HEK293 (cell line): ENCODE results near the gene ZNF830.

Source experiments
- CTCF ChIA-PET: fragments of 350-600 bp; formaldehyde crosslinking; extraction: SDS; loops from one replicate; lab custom pipeline; 2021; ENCODE audit warnings: antibody characterized with exemption; lab: Yijun Ruan, JAX
- POLR2A ChIA-PET: fragments of 300-600 bp; formaldehyde crosslinking; extraction: SDS; loops from one replicate; lab custom pipeline; 2020; ENCODE audit warnings: antibody characterized with exemption, inconsistent platforms; lab: Yijun Ruan, JAX
- H3K27ac ChIP-seq: fragments of 200-500 bp; sonication (Bioruptor generic); 2 replicates; pipeline ENCODE4 v1.5.1; 2014; ENCODE audit warnings: low read depth, low read length, control low read depth, inconsistent platforms; ENCODE audit errors: extremely low read depth
- H3K36me3 ChIP-seq, 2 experiments: fragments of 200-500 bp in 1 of 2; sonication (Bioruptor generic) in 1 of 2; 1 replicate in 1 of 2; 2 replicates in 1 of 2; pipeline ENCODE4 v1.5.1; 2014 to 2017; ENCODE audit warnings: inconsistent platforms in 2 of 2, low read length in 2 of 2; ENCODE audit not compliant: control insufficient read depth in 2 of 2, insufficient read depth in 1 of 2
- H3K4me1 ChIP-seq: fragments of 200-500 bp; sonication (Bioruptor generic); 2 replicates; pipeline ENCODE4 v1.5.1; 2014; ENCODE audit warnings: mild to moderate bottlenecking, low read length, inconsistent platforms; ENCODE audit not compliant: control insufficient read depth, insufficient read depth
- H3K4me3 ChIP-seq: 2 replicates; pipeline ENCODE4 v1.5.1; 2011; ENCODE audit warnings: low read depth, mild to moderate bottlenecking, control low read depth, low read length, moderate library complexity
- H3K9me3 ChIP-seq: fragments of 200-500 bp; sonication (Bioruptor generic); 2 replicates; pipeline ENCODE4 v1.5.1; 2014; ENCODE audit warnings: low read depth, low read length, inconsistent platforms; ENCODE audit not compliant: control insufficient read depth, insufficient read depth
- ATF2 ChIP-seq: fragments of 450-650 bp; formaldehyde crosslinking; IDR thresholded peaks from 2 replicates; pipeline ENCODE4 v1.5.1; 2016; ENCODE audit warnings: missing biosample characterization, missing genetic modification characterization, low read depth
- CTCF ChIP-seq: fragments of 450-650 bp; formaldehyde crosslinking; IDR thresholded peaks from 2 replicates; pipeline ENCODE4 v1.5.1; 2016; ENCODE audit warnings: missing biosample characterization, missing genetic modification characterization
- GLIS1 ChIP-seq: fragments of 450-650 bp; formaldehyde crosslinking; IDR thresholded peaks from 2 replicates; pipeline ENCODE4 v1.5.1; 2016; ENCODE audit warnings: missing biosample characterization, missing genetic modification characterization
- KLF1 ChIP-seq: fragments of 450-650 bp; formaldehyde crosslinking; IDR thresholded peaks from 2 replicates; pipeline ENCODE4 v1.5.1; 2016; ENCODE audit warnings: missing biosample characterization, missing genetic modification characterization
- KLF8 ChIP-seq: fragments of 450-650 bp; formaldehyde crosslinking; IDR thresholded peaks from 2 replicates; pipeline ENCODE4 v1.5.1; 2016; ENCODE audit warnings: missing biosample characterization, missing genetic modification characterization
- MYNN ChIP-seq: fragments of 450-650 bp; formaldehyde crosslinking; IDR thresholded peaks from 2 replicates; pipeline ENCODE4 v1.5.1; 2016; ENCODE audit warnings: missing biosample characterization, missing genetic modification characterization, borderline replicate concordance
- REPIN1 ChIP-seq: fragments of 450-650 bp; formaldehyde crosslinking; IDR thresholded peaks from 2 replicates; pipeline ENCODE4 v1.5.1; 2017; ENCODE audit warnings: missing biosample characterization, missing genetic modification characterization, low read depth
- SETDB1 ChIP-seq: IDR thresholded peaks from one replicate; pipeline ENCODE4 v1.6.1; 2017; ENCODE audit warnings: mild to moderate bottlenecking, low read length, moderate library complexity, mixed read lengths; ENCODE audit not compliant: insufficient read length
- SP7 ChIP-seq: fragments of 450-650 bp; formaldehyde crosslinking; IDR thresholded peaks from 2 replicates; pipeline ENCODE4 v1.5.1; 2016; ENCODE audit warnings: missing biosample characterization, missing genetic modification characterization
- TRIM28 ChIP-seq: IDR thresholded peaks from 2 replicates; pipeline ENCODE4 v1.6.1; 2011; ENCODE audit warnings: low read length, control low read depth, borderline replicate concordance
- ZBTB11 ChIP-seq: fragments of 450-650 bp; formaldehyde crosslinking; conservative IDR thresholded peaks from 2 replicates; pipeline ENCODE4 v1.5.1; 2016; ENCODE audit warnings: low read depth, missing biosample characterization, missing genetic modification characterization
- ZIC2 ChIP-seq: fragments of 450-650 bp; formaldehyde crosslinking; IDR thresholded peaks from 2 replicates; pipeline ENCODE4 v1.5.1; 2016; ENCODE audit warnings: missing biosample characterization, missing genetic modification characterization
- ZNF155 ChIP-seq: fragments of 450-650 bp; formaldehyde crosslinking; IDR thresholded peaks from 2 replicates; pipeline ENCODE4 v1.5.1; 2016; ENCODE audit warnings: missing biosample characterization, missing genetic modification characterization
- ZNF157 ChIP-seq: fragments of 450-650 bp; formaldehyde crosslinking; IDR thresholded peaks from 2 replicates; pipeline ENCODE4 v1.5.1; 2016; ENCODE audit warnings: missing biosample characterization, missing genetic modification characterization
- ZNF184 ChIP-seq: fragments of 450-650 bp; IDR thresholded peaks from 2 replicates; pipeline ENCODE4 v1.5.1; 2018; ENCODE audit warnings: missing biosample characterization, mild to moderate bottlenecking, missing genetic modification characterization
- ZNF324 ChIP-seq: fragments of 450-650 bp; formaldehyde crosslinking; IDR thresholded peaks from 2 replicates; pipeline ENCODE4 v1.5.1; 2016; ENCODE audit warnings: missing biosample characterization, missing genetic modification characterization
- ZNF513 ChIP-seq: fragments of 450-650 bp; IDR thresholded peaks from 2 replicates; pipeline ENCODE4 v1.5.1; 2018; ENCODE audit warnings: missing biosample characterization, missing genetic modification characterization
- ZNF561 ChIP-seq: fragments of 450-650 bp; IDR thresholded peaks from 2 replicates; pipeline ENCODE4 v1.5.1; 2018; ENCODE audit warnings: missing biosample characterization, missing genetic modification characterization, borderline replicate concordance
- ZNF585B ChIP-seq: fragments of 450-650 bp; formaldehyde crosslinking; IDR thresholded peaks from 2 replicates; pipeline ENCODE4 v1.5.1; 2016; ENCODE audit warnings: missing biosample characterization, missing genetic modification characterization
- ZNF629 ChIP-seq: fragments of 450-650 bp; formaldehyde crosslinking; IDR thresholded peaks from 2 replicates; pipeline ENCODE4 v1.5.1; 2017; ENCODE audit warnings: missing biosample characterization, missing genetic modification characterization
- ZNF660 ChIP-seq: fragments of 450-650 bp; IDR thresholded peaks from 2 replicates; pipeline ENCODE4 v1.5.1; 2018; ENCODE audit warnings: missing biosample characterization, mild to moderate bottlenecking, missing genetic modification characterization
- ZNF76 ChIP-seq: fragments of 450-650 bp; formaldehyde crosslinking; IDR thresholded peaks from 2 replicates; pipeline ENCODE4; 2016; ENCODE audit warnings: low read depth, missing biosample characterization, missing genetic modification characterization, borderline replicate concordance
- ZNF768 ChIP-seq: fragments of 450-650 bp; formaldehyde crosslinking; IDR thresholded peaks from 2 replicates; pipeline ENCODE4 v1.5.1; 2018; ENCODE audit warnings: missing biosample characterization, mild to moderate bottlenecking, missing genetic modification characterization
- TF ChIP-seq, protein P1 (sequence below): fragments of 450-650 bp; formaldehyde crosslinking; IDR thresholded peaks from 2 replicates; pipeline ENCODE4 v1.5.1; 2016; ENCODE audit warnings: missing biosample characterization, missing genetic modification characterization
- TF ChIP-seq, protein P2 (sequence below): fragments of 450-650 bp; formaldehyde crosslinking; IDR thresholded peaks from 2 replicates; pipeline ENCODE4 v1.5.1; 2016; ENCODE audit warnings: missing biosample characterization, missing genetic modification characterization

ZNF830 gene

DNA sequence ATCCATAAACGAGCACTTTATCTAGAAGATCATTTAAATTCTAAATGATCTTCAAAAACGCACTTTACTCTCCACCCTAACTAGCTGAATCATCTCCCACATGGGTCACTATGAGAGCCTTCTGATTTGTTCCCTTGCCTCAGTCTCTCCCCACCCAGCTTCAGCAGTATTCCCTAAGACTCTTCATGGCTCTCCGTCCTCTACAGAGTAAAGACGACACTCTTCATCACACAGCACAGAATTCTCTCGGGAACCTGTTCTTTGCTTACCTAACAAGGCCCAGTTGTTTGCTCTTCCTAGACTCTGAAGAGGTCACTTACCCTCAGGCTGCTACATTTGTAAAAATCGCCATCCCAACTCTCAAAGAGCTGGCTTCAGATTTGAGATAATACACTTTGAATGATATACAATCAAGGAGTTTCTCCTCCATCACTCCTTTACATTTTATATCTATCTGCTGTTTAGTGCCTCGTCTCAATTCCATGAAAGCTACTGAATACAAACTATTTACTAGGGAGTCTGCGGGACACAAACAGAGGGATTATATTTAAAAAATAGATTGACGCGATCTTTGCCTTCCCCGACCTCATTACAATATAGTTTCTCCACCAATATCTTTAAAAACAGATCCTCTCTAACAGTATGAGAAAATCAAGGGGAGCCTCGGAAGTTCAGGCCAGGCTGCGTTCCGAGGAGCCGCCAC lies 18.5 kb downstream of the ZNF830 start:
- no peaks in the 10 kb centered on the region for H3K9me3 ChIP-seq
- ChIA-PET CTCF (interaction anchor here (0.6 to 1.5 kb wide), 5 partner anchors 10 to 784 kb away, joined by 3 to 5 read pairs (median 4); no protein-coding TSS in a partner anchor), POLR2A (interaction anchor here (1.2 kb wide), 1 partner anchor 11 kb away, joined by 3 read pairs; no protein-coding TSS in a partner anchor)
- H3K27ac ChIP-seq, result peak overlapping the region; percentile 94
- H3K4me1 ChIP-seq, result peaks cover 10% of the 10 kb centered on the region
- H3K4me3 ChIP-seq, result peak overlapping the region; percentile 84
- H3K36me3 ChIP-seq, result peaks cover 19% of the 10 kb centered on the region in 2 experiments
- TF ChIP-seq ZNF629, result no peak; the same call in 1 of the 2 replicates
- TF ChIP-seq ZNF660 (tag by site-specific recombination), result peak; percentile 95
- TF ChIP-seq, protein P1, sequence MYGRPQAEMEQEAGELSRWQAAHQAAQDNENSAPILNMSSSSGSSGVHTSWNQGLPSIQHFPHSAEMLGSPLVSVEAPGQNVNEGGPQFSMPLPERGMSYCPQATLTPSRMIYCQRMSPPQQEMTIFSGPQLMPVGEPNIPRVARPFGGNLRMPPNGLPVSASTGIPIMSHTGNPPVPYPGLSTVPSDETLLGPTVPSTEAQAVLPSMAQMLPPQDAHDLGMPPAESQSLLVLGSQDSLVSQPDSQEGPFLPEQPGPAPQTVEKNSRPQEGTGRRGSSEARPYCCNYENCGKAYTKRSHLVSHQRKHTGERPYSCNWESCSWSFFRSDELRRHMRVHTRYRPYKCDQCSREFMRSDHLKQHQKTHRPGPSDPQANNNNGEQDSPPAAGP, result no peak
- TF ChIP-seq TRIM28, result no peak
- 0 out of 2 replicates have a peak, but pooled peaks have one; percentile 15 for TF ChIP-seq ZBTB11
- TF ChIP-seq ZIC2 (tag by site-specific recombination), result no peak
- TF ChIP-seq SP7 (tag by site-specific recombination), result peak; percentile 63
- 0 out of 2 replicates have a peak, but pooled peaks have one; percentile 47 for TF ChIP-seq ZNF324
- no peak for TF ChIP-seq SETDB1
- TF ChIP-seq ZNF155 (tag by site-specific recombination), result no peak
- TF ChIP-seq MYNN (tag by site-specific recombination), result no peak
- TF ChIP-seq ZNF561, result no peak
- TF ChIP-seq, protein P2, sequence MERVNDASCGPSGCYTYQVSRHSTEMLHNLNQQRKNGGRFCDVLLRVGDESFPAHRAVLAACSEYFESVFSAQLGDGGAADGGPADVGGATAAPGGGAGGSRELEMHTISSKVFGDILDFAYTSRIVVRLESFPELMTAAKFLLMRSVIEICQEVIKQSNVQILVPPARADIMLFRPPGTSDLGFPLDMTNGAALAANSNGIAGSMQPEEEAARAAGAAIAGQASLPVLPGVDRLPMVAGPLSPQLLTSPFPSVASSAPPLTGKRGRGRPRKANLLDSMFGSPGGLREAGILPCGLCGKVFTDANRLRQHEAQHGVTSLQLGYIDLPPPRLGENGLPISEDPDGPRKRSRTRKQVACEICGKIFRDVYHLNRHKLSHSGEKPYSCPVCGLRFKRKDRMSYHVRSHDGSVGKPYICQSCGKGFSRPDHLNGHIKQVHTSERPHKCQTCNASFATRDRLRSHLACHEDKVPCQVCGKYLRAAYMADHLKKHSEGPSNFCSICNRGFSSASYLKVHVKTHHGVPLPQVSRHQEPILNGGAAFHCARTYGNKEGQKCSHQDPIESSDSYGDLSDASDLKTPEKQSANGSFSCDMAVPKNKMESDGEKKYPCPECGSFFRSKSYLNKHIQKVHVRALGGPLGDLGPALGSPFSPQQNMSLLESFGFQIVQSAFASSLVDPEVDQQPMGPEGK, result peak; percentile 35
- no peak for TF ChIP-seq CTCF (tag by site-specific recombination)
- TF ChIP-seq ZNF157, result no peak
- TF ChIP-seq ATF2 (tag by site-specific recombination), result no peak
- TF ChIP-seq KLF8, result peak; percentile 11; the same call in 1 of the 2 replicates
- TF ChIP-seq ZNF585B (tag by site-specific recombination), result no peak
- 0 out of 2 replicates have a peak, but pooled peaks have one; percentile 38 for TF ChIP-seq ZNF184 (tag by site-specific recombination)
- TF ChIP-seq ZNF768 (tag by site-specific recombination), result no peak
- TF ChIP-seq ZNF513 (tag by site-specific recombination), result no peak
- TF ChIP-seq KLF1 (tag by site-specific recombination), result 0 out of 2 replicates have a peak, but pooled peaks have one; percentile 4
- TF ChIP-seq REPIN1 (tag by site-specific recombination), result no peak
- no peak for TF ChIP-seq GLIS1 (tag by site-specific recombination)
- no peak for TF ChIP-seq ZNF76 (tag by site-specific recombination)
